Measurements from ENCODE around the gene DNAH7. TPM values are rescaled to one million over a fixed set of nuclear protein-coding genes. Genes with fewer than 3 reads are reported as not detected.

DNAH7 gene
- total and polyA plus RNA-seq, 10 donors = 0.06 to 1.9 (median 0.33) TPM

GRCh38 chr2:195902857-195903256 lies 165.8 kb downstream of the DNAH7 start:
- 60 to 82% (median 75%) methylated on average over 1 of the region's 1 CpG for WGBS, 5 donors
- Histone ChIP-seq H3K4me3 (no peak overlapping the region), H3K36me3 (no peaks in the 10 kb centered on the region), H3K9me3 (no peaks in the 10 kb centered on the region), H3K4me1 (no peaks in the 10 kb centered on the region), H3K27ac (no peak overlapping the region), H3K27me3 (replicated peaks in 1 of 7) (no peaks in the 10 kb centered on the region)
- TF ChIP-seq POLR2AphosphoS5 (IDR thresholded peaks at IDR 0.05) (no peak), CTCF (IDR thresholded peaks at IDR 0.05 in 8 of 11, conservative IDR thresholded peaks at IDR 0.05 in 3 of 11) (no peak), POLR2A (IDR thresholded peaks at IDR 0.05) (no peak)
- no peak for DNase-seq
- intact Hi-C loops (cut with DNase I; ENCODE audit: low total_unique reads) = no loop called here

GRCh38 chr2:195899226-195899625 lies 169.4 kb downstream of the DNAH7 start:
- Histone ChIP-seq H3K9me3 (no peaks in the 10 kb centered on the region), H3K4me3 (no peak overlapping the region), H3K4me1 (no peaks in the 10 kb centered on the region), H3K27ac (no peak overlapping the region), H3K36me3 (no peaks in the 10 kb centered on the region), H3K27me3 (replicated peaks in 1 of 7) (no peaks in the 10 kb centered on the region)
- intact Hi-C loops (cut with DNase I; ENCODE audit: low total_unique reads) = no loop called here
- no peak for TF ChIP-seq POLR2A (IDR thresholded peaks at IDR 0.05)
- no peak for TF ChIP-seq CTCF (IDR thresholded peaks at IDR 0.05 in 8 of 11, conservative IDR thresholded peaks at IDR 0.05 in 3 of 11)
- TF ChIP-seq POLR2AphosphoS5 (IDR thresholded peaks at IDR 0.05) = no peak
- DNase-seq = no peak

GRCh38 chr2:195898505-195899191 lies 170.0 kb downstream of the DNAH7 start:
- 58 to 71% (median 64%) methylated on average over 9 of the region's 9 CpGs for WGBS, 5 donors

GRCh38 chr2:195891081-195891480 lies 177.6 kb downstream of the DNAH7 start:
- Histone ChIP-seq H3K4me1 (no peaks in the 10 kb centered on the region), H3K36me3 (no peaks in the 10 kb centered on the region), H3K4me3 (no peak overlapping the region), H3K27me3 (replicated peaks in 1 of 7) (no peaks in the 10 kb centered on the region), H3K27ac (no peak overlapping the region), H3K9me3 (no peaks in the 10 kb centered on the region)
- intact Hi-C loops (cut with DNase I; ENCODE audit: low total_unique reads) = no loop called here
- DNase-seq = no peak
- WGBS, 5 donors = 71 to 90% (median 87%) methylated on average over 2 of the region's 2 CpGs
- no peak for TF ChIP-seq CTCF (IDR thresholded peaks at IDR 0.05 in 8 of 11, conservative IDR thresholded peaks at IDR 0.05 in 3 of 11)
- no peak for TF ChIP-seq POLR2AphosphoS5 (IDR thresholded peaks at IDR 0.05)
- TF ChIP-seq POLR2A (IDR thresholded peaks at IDR 0.05) = no peak

More at GRCh38 chr2:195898505-195899191, 170.0 kb downstream of the DNAH7 start:
- H3K36me3 ChIP-seq = no peaks in the 10 kb centered on the region
- no peak for TF ChIP-seq POLR2A (IDR thresholded peaks at IDR 0.05)
- no peak for TF ChIP-seq CTCF (IDR thresholded peaks at IDR 0.05 in 8 of 11, conservative IDR thresholded peaks at IDR 0.05 in 3 of 11)
- no peak for TF ChIP-seq POLR2AphosphoS5 (IDR thresholded peaks at IDR 0.05)
- intact Hi-C loops (cut with DNase I; ENCODE audit: low total_unique reads) = no loop called here
- H3K27me3 ChIP-seq (replicated peaks in 1 of 7) = no peaks in the 10 kb centered on the region
- no peaks in the 10 kb centered on the region for H3K9me3 ChIP-seq
- no peaks in the 10 kb centered on the region for H3K4me1 ChIP-seq
- H3K4me3 ChIP-seq = no peak overlapping the region
- no peak for DNase-seq
- no peak overlapping the region for H3K27ac ChIP-seq

All from spleen (tissue), 11 donors.